Activated CD4-positive, alpha-beta T cell treated with anti-CD3 and anti-CD28 coated beads, Interleukin-2, amount 50 U/mL, for 4 hours (primary cell): Measurements from ENCODE around the gene DEDD2.

ENCODE experiments used
- DNase-seq, 2 experiments: peaks; one replicate each; pipeline ENCODE4 v3.0.0-alpha.2; 2020

The DEDD2 gene

DNA sequence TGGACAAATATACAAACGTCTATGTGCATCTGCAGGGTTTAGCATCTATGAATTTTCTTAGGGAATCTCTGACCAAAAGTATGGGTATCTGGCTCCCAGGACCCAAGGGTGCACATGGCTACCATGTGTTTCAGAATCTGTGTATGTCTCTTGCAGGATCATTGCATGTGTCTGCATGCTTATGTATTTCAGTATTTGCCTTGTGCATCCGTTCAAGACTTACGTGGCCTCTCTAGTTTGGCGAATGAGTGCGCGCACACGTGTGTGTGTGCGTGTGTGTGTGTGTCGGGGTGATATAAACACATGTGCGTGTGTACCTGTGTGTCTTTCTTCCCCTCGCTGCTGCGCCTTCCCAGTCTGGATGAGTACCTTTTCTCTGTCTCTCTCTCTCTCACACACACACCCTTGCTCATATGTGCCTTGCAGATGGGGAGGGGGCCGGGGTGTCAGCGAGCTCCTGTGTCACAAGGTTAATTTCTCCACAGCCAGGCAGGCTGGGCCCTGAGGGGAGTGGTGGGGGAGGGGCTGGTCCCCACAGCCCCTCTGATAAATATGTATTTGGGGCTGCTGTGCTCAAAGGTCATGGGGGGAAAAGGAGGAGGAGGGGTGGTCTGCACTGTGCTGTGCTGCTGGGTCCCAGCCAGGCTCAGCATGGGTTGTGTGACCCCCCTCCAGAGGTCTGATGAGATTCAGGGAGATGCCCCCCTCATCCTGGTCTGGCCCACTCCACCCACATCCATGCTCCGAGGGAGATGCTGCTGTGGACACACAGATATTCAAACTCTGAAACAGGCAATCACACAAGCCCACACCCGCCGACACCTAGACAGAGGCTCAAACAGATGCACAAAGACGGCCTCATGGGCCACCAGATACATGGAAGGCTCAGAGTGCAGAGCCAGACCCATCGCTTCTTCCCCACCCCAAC lies 47.7 kb downstream of the DEDD2 start:
- no peak for DNase-seq

DNA sequence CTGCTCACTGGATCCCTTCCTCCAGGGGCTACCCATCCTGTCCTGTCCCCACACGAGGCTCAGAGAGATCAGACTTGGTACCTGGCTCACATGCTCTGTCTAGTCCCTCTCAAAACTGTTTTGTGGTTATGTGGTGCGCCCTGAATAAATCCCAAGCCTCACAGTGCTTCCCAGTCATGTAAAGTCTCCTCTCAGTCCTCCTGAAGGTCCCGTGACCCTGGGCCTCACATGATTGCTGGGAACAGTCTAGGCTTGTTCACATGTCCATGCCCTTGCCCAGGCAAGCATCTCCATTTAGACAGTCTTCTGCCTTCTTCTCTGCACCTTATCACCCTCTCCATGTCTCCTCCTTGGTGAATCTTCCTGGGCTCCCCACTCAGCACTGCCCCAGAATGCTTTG lies 49.3 kb downstream of the DEDD2 start:
- DNase-seq, result no peak

DNA sequence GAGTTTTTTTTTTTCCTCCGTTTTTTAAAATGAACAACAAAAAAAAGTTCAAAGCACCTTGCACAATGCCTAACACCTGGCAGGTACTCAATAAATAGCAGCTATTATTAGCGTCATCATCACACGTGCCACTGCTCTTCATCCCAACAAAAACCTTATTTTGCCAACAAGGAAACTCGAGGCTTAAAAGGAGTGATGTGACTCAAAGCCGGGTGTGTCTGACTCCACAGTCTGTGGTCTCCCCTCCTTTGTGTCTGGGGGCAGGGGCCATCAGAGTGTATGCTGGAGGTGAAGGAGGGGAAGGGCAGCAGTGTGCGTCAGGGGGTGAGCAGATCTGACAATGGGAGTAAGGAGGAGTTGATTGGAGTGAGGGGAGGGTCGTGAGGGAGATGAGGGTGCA lies 51.2 kb downstream of the DEDD2 start:
- DNase-seq, result no peak

GRCh38 chr19:42165146-42165545 lies 52.3 kb downstream of the DEDD2 start:
- DNase-seq, result no peak

DNA sequence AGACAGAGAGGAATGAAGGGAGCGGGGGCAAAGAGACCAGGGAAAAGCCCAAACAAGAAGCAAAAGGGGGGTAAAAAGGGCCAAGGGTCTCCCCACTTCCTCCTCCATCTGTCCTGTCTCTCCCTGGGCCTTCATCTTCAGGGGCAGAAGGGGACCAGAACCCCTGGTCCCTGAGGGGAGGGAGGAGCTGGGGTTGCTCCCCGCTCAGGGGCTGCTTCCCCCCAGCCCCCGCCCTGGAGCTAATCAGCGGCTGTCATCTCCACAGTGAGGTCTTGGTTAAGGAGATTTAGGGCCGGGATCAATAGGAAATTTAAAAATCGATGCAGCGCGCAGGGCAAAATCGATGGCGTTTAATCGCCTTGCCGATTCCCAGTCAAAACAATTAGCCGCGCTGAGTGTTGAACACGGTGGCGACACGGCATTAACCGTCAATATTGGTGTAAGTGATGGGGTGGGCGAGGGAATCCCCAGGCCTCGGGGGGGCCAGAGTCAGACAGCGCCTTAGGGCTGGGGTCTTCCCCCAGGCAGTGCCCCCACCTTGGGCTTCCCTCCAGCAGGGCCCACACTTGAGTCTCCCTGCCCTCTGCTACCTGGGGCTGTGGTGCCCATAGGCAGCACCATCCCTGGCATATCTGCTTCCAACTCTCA lies 55.7 kb downstream of the DEDD2 start:
- DNase-seq, result no peak

DNA sequence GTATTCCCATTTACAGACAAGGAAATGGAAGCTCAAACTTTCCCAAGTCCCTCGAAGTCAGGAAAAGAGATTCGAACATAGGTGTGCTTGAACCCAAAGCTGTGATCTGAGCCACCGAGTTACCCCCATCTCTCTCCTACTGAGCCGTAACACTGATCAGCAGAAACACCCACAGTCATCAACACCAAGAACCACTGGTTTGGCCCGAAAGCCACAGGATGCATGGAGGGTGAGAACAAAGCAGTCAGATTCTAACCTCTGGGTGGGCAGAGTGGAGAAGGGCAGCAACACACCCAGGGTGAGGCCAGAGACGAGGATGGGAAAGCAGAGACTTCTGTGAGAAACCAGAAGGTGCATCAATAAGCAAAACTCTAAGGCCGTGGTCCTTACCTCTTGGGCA lies 57.5 kb downstream of the DEDD2 start:
- no peak for DNase-seq

GRCh38 chr19:42158926-42159325 lies 58.6 kb downstream of the DEDD2 start:
- no peak for DNase-seq

DNA sequence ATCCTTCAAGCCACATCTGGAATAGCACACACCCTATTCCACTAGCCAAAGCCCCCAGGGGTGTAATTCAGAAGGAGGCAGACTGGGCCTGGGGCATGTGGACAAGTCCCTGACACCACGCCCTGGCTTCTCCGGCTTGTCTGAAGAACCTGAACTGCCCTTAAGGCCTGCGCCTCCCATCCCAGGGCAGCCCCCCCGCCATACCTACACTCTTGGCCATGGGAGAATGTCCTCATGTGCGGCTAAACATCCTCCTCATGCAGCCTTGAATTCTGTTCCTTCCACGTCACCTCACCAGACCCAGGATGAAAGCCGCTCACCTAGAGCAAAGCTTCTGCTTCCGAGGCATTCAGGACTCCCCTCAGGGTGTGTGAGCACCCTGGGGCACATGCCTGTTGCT lies 60.9 kb downstream of the DEDD2 start:
- DNase-seq, result no peak

- no peak for DNase-seq
Measured at GRCh38 chr19:42155796-42156195, 61.7 kb downstream of the DEDD2 start.

GRCh38 chr19:42154471-42155323 lies 62.8 kb downstream of the DEDD2 start:
- no peak for DNase-seq

DNA sequence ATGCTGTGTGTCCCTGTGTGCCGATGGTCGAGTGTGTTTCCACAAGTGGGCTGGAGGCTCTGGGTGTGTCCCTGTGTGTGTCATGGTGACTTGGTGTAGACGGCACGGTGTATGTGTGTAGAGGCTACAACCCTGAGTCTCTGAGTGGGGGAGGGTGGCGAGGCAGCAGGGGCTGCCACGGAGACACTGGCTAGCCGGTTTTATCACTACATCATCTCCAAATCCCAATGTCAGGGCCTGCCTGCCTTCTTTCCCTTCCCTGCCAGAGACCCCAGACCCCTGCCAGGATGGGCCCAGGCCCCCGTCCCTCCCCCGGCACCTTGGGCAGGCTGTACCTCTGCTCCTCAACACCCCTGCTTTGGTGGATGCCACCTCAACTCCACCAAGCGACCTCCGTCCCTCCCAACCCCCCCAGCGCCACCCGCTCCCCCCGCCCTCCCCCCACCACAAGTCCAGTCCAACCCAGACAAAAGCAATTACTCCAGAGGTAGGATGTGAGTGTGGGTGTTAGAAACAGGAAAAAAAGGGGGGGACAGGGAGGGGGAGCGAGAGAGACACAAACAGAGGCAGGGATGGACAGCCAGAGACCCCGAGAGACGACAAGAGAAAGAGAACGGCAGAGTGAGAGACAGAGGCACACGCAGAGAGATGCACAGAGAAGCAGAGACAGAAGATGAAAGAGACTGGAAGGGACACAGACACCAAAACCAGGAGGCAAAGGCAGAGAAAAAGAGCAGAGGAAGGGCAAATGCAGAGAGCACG lies 63.6 kb downstream of the DEDD2 start:
- no peak for DNase-seq

DNA sequence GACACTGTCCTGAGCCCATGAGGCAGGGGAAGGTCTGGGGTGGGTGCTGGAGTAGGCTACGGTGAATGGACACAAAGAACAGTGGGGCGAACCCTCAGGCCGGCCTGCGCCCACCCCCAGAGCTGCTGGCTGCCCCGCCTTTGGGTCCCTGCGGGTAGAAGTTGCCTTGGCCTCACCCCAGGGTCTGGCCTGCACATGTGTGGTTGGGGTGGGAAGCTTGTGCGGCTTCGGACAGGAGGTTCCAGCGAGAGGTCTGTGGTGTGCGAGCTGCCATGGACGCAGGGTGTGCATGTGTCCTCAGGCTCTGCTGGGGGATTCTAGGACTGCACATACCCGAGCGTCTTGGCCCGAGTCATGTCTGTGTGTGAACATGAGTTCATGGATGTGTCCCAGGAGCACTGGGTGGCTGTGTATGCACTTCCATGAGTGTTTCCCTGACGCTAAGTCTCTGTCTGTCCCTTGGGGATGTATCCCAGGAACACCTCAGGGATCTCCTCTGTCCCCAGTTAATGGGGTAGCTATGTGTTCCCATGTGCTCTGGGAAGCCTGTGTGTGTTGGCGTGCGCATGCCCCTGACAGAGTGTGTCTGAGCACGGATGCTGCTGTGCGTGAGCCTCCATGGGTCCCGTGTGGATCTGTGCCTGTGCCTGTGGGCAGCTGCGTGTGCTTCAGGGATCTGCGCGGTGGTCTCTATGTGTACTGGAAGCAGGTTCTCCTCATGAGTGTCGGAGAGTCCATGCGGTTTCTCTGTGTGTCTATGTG lies 64.4 kb downstream of the DEDD2 start:
- no peak for DNase-seq

DNA sequence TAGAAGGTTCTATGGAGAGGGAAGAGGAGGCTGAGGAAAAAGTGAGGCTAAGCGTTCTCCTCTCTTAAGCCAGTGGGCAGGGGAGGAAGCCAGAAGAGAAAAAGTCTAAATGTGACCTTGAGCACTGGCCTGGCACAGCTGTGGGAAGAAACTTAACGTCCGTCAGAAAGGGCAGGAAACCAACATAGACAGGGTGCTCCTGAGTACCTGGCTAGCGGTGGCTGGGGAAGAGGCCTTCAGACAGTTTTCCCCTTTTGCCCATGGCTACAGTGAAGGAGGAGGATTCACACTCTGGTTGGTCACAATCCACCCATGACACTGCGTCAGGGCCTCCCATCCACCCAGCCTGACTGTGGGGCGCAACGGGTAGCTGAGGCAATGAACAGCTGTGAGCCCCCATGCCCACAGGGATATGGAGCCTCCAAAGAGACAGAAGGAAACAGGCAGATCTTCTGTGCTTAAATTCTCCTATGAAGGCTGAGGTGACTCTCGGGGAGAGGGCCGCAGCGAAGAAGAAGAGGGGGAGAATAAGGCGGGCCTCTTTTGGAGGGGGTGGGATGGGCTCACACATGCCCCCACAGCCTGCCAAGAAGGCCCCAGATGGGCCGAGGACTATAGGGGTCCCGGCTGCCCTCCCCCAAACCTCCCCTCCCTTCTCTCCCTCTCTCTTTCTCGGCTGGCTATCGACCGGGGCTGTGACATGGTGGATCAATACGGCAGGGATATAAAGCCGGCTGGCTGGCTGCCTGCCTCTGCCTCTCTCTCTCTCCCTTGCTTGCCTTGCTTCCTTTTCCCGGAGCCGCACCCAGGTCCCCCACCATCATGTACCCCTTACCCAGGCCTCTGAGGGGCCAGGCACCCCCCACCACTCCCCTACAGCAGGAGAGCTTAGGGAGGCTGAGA lies 65.4 kb downstream of the DEDD2 start:
- no peak for DNase-seq

- DNase-seq, result no peak
Measured at GRCh38 chr19:42150911-42151361, 66.5 kb downstream of the DEDD2 start.

DNA sequence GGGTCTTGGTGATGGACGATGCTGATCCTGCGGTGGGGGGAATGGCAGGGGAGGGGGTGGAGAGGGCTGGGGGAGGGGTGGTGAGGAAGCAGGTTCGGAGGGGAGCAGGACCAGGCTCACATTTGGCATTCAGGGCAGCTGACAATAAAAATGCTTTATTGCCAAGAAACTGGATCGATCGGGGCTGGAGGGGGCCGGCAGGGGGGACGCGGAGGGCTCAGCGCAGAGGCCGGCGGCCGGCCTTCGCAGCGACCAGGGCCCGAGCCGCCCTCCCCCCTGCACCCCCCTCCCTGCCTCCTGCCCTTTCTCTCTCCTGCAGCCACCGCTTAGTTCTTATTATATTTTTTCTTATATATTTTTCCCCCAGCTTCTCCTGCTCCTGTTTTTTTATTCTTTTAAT lies 67.1 kb downstream of the DEDD2 start:
- DNase-seq, result no peak

GRCh38 chr19:42149447-42150202 lies 67.9 kb downstream of the DEDD2 start:
- DNase-seq, result no peak
